ENCODE results near the gene FAM3D.

FAM3D gene

DNA sequence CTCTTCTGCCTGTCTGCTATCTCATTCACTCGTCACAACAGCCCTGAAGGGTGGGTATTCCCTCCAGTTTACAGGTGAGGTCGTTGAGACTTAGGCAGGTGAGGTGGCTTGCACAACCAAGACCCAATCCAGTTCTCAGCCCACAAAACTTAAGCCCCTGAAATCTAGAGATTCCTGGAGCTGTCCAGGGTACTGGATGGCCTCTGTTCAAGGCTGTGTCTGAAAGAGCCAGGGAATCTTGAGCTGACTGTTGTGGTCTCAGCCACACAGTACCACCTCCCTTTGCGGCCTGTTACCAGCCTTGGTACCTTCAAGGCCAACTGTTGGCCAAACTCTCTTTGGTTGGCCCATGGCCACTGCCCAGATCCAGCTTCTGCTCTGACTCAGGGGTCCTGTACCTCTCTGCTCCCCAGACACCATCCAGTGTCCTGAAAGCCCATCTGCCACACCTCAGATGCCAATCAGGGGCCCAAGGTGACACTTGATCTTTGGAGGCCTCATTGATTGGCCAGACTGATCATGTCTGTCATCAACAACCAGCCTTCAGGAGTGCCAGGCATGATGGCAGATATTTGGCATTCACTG, 78.5 kb downstream of the FAM3D start:
- DNase-seq = peak; percentile 39

GRCh38 chr3:58586776-58587192, 79.8 kb downstream of the FAM3D start:
- no peak for DNase-seq

- no peak for DNase-seq
These were observed 80.6 kb downstream of the FAM3D start for GRCh38 chr3:58585994-58586393.

DNA sequence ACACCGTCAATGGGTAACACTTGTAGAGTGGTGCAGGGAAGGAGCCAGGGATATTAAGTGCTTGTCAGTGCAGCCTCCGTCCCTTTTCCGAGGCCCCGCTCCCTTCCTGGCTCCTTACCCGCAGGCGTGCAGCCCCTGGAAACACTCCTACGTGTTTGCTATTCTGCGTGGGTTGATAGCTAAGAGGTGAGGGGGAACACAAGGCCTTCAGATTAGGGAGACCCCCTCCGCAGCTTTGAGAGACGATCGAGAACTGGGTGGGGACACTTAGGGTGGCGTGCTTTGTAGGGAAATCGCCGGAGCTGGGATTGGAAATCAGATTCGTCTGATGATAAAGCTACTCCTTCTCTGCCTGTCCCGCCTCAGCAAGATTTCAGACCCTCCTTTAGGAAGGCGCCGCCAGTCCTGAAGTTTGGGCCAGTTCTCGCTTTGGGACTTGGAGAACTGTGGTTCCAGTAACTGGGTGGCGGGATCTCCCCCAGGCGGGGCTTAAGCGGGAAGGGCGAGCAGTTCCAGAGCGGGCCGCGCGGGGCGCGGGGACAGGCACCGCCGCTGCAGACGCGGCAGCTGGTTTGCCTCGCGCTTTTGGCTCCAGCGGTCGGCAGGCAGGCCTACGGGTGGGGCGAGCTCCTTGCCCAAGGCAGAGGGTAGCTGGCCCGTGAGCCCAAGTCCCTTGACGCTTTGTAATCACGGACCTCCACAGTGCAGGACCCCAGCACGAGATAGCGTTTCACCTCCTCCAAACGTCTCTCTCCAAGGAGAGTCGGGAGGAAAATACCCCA, 81.4 kb downstream of the FAM3D start:
- DNase-seq = peak; percentile 53

DNA sequence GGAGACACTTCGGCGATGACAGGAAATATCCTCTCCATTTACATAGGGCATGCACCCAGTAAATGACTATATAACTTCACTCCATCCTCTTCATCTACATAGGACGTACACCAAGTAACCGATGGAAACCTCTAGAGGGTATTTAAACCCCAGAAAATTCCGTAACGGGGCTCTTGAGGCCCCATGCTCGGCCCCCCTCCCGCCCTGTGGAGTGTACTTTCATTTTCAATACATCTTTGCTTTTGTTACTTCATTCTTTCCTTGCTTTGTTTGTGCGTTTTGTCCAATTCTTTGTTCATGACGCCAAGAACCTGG, 81.9 kb downstream of the FAM3D start:
- DNase-seq = no peak

All from fibroblast of skin of abdomen (primary cell).